22Rv1 (cell line): ENCODE measurements around the gene TSPAN7.

Source experiments
- H3K27ac ChIP-seq: fragments of 450-650 bp; 2 replicates; pipeline ENCODE4 v1.5.1; 2017
- ZFX ChIP-seq: fragments of 450-650 bp; IDR thresholded peaks from 2 replicates; pipeline ENCODE4 v1.6.1; 2017; ENCODE audit warnings: antibody characterized with exemption, borderline replicate concordance
- TF ChIP-seq, protein P1 (sequence below): fragments of 450-650 bp; IDR thresholded peaks from 2 replicates; pipeline ENCODE4 v1.5.1; 2017; ENCODE audit warnings: mild to moderate bottlenecking

The TSPAN7 gene

DNA sequence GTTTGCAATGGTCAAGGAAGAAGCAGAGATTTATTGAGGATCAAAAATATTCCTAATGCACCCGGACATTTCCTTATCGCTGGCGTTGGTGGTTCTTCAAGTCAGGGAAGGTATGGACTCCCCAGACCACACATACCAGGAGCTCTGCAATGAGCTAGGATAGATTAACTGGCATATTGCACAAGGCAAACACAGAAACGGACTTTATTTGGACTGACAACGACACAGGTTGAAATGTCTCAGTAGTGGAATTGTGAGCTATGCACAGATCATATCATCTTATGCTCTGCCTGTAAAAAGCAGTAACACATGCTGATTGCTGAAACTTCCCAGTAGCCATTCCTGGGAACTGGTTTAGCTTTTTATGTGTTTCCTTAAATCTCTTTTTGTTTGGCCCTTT is 1.7 kb downstream of the TSPAN7 start:
- TF ChIP-seq, protein P1, sequence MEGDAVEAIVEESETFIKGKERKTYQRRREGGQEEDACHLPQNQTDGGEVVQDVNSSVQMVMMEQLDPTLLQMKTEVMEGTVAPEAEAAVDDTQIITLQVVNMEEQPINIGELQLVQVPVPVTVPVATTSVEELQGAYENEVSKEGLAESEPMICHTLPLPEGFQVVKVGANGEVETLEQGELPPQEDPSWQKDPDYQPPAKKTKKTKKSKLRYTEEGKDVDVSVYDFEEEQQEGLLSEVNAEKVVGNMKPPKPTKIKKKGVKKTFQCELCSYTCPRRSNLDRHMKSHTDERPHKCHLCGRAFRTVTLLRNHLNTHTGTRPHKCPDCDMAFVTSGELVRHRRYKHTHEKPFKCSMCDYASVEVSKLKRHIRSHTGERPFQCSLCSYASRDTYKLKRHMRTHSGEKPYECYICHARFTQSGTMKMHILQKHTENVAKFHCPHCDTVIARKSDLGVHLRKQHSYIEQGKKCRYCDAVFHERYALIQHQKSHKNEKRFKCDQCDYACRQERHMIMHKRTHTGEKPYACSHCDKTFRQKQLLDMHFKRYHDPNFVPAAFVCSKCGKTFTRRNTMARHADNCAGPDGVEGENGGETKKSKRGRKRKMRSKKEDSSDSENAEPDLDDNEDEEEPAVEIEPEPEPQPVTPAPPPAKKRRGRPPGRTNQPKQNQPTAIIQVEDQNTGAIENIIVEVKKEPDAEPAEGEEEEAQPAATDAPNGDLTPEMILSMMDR, result no peak
- TF ChIP-seq ZFX, result no peak
- no peak overlapping the region for H3K27ac ChIP-seq

DNA sequence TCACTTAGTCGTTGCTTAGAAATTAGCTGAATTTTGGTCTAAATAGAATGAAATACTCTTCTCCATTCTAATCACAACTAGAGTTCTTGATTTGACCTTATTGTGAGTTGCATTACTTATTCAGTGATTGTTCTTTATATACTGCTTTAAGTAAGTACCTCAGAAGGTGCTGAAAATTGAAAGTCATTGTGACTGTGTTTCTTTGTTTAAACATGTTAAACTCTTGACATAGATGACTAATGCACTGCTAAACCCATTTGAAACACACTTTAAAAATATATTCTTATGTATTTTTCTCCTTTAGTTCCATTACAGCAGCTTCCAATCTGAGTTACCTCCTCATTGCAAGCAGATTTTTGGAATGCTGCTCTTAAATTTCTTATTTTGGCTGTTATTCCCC is 9.1 kb downstream of the TSPAN7 start:
- no peak overlapping the region for H3K27ac ChIP-seq
- TF ChIP-seq ZFX, result no peak
- TF ChIP-seq, protein P1, result no peak

DNA sequence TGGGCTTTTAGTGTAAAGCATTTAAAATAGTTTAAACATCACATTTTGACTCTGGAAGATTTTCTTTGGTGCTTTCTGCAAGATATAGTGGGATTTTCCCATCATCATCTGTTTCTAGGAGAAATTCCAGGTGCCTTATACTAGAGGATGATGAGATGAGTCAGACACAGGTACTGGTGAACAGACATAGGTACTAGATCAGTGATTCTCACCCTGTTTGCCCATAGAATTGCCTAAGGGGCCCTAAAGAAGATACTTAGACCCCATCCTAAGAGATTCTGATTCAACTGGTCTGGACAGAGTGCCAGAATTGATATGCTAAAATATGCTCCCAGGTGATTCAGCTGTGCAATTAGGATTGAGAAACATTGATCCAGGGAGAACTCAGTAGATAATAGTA is 9.7 kb downstream of the TSPAN7 start:
- no peak overlapping the region for H3K27ac ChIP-seq
- TF ChIP-seq, protein P1, result no peak
- TF ChIP-seq ZFX, result no peak

DNA sequence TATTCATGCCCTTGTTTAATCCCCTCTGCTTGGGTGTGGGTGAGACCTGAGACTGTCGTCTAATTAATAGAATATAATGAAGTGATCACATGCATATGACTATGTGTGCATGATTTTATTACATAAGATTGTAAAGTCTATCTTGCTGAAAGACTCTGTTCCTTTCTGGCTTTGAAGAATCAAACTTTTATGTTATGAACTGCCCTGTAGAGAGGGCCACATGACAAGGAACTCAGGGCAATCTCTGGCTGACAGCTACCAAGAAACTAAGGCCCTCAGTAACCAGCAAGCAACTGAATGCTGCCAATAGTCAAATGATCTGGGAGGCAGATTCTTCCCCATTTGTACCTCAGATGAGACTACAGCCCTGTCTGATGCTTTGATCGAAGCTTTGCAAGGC is 13.5 kb downstream of the TSPAN7 start:
- no peak overlapping the region for H3K27ac ChIP-seq
- no peak for TF ChIP-seq ZFX
- TF ChIP-seq, protein P1, result no peak

DNA sequence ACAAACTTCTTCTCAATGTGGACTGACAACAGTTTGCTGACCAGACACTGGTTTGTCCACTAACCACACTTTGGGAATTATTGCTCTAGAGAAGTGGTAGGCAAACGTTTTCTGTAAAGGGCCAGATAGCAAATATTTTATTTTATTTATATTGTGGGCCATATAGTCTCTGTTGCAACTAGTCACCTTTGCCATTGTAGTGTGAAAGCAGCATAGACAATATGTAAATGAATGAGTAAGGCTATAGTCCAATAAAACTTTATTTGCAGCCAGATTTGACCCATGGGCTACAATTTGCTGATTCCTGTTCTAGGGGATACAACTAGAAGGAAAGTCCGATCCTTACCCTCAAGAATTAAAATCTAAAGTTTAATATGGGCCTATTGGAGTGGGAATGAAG is 14.5 kb downstream of the TSPAN7 start:
- H3K27ac ChIP-seq, result no peak overlapping the region
- TF ChIP-seq, protein P1, result no peak
- TF ChIP-seq ZFX, result no peak

DNA sequence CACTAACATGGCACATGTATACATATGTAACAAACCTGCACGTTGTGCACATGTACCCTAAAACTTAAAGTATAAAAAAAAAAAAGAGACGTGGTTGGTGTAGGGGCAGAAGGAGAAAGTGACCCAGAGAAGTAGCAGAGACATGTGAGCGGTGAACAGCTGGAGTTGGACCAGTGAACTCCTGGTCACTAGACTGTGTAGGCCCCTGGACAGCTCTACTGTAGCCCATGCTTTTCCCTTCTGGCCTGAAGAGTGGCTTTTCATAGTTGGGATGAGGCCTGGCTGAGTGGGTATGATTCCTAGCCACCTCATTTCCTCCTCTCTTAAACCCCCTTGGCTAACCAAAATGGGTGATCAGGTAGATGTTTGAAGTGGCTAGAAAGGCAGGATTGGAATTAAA is 16.4 kb downstream of the TSPAN7 start:
- peak overlapping the region; percentile 36; the same call in 1 of the 2 replicates for H3K27ac ChIP-seq
- no peak for TF ChIP-seq ZFX
- TF ChIP-seq, protein P1, result no peak

DNA sequence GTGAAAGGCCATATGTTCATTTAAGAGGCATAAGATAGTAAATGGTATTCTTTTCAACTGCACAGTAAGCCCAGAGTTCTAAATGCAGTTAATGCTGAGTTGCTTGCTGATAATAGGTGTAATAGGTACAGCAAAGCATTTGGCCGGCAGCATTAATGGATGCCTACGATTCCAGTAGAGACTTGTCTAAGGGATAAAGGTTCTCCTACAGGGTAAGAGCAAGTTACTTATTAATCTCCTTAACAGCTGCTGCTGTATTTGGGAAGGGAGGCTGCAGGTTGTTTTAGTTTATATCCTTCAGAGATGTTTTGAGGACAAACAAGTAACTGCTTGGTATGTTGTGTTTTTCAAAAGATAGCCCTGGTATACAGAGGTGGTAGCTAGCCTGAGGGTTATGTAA is 16.8 kb downstream of the TSPAN7 start:
- TF ChIP-seq, protein P1, result no peak

More for the DNA sequence above, 16.8 kb downstream of the TSPAN7 start:
- H3K27ac ChIP-seq, result peak overlapping the region; percentile 36; the same call in 1 of the 2 replicates
